ENCODE measurements around the gene PLA2G2D. TPM values are rescaled to one million over a fixed set of nuclear protein-coding genes. Genes with fewer than 3 reads are reported as not detected.
A peak's percentile ranks its signal among the peaks of the same experiment; 100 is the strongest.

PLA2G2D gene, protein sequence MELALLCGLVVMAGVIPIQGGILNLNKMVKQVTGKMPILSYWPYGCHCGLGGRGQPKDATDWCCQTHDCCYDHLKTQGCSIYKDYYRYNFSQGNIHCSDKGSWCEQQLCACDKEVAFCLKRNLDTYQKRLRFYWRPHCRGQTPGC
- 0.16 and 0.29 TPM in 2 replicates for total RNA-seq

DNA sequence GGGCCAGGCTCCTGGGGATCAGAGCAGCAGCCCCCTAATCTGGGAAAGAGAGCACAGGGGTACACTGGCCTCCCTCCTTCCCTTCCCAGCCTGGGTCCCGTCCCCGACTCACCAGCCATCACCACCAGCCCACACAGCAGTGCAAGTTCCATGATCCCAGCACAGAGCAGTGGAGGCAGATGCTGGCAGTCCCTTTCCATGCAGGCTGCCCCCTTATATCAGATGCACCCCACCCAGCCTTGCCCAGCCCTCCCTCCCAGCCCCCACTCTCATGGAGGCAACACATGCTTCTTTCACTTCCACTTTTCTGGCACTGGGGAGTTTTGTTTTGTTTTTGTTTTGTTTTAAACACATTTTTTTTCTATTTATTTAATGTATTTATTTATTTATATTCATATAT lies at the start of gene PLA2G2D:
TSS of gene PLA2G2D (minus strand) at position 190 of the 400 bp plus-strand sequence. CDS start at position 152, 38 bp downstream.
- Mint-ChIP-seq H3K36me3 (ENCODE audit: low read depth) (no peaks in the 10 kb centered on the region), H3K27ac (peak within 1 kb of the TSS; percentile 84), H3K4me1 (peaks cover 63% of the 10 kb centered on the region), H3K27me3 (no peaks in the 10 kb centered on the region), H3K9me3 (no peaks in the 10 kb centered on the region), H3K4me3 (peak within 1 kb of the TSS; percentile 60)
- TF ChIP-seq, protein P1, sequence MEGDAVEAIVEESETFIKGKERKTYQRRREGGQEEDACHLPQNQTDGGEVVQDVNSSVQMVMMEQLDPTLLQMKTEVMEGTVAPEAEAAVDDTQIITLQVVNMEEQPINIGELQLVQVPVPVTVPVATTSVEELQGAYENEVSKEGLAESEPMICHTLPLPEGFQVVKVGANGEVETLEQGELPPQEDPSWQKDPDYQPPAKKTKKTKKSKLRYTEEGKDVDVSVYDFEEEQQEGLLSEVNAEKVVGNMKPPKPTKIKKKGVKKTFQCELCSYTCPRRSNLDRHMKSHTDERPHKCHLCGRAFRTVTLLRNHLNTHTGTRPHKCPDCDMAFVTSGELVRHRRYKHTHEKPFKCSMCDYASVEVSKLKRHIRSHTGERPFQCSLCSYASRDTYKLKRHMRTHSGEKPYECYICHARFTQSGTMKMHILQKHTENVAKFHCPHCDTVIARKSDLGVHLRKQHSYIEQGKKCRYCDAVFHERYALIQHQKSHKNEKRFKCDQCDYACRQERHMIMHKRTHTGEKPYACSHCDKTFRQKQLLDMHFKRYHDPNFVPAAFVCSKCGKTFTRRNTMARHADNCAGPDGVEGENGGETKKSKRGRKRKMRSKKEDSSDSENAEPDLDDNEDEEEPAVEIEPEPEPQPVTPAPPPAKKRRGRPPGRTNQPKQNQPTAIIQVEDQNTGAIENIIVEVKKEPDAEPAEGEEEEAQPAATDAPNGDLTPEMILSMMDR (IDR thresholded peaks at IDR 0.05): no peak
- ATAC-seq (ENCODE audit: low read depth) (no peak), DNase-seq (no peak)
- ChIA-PET CTCF (no interaction called here), POLR2A (interaction anchor here (0.7 to 1.6 kb wide), 2 partner anchors 52 to 515 kb away, joined by 4 to 16 read pairs; no protein-coding TSS in a partner anchor)
- intact Hi-C loops (cut with micrococcal nuclease): no loop called here

DNA sequence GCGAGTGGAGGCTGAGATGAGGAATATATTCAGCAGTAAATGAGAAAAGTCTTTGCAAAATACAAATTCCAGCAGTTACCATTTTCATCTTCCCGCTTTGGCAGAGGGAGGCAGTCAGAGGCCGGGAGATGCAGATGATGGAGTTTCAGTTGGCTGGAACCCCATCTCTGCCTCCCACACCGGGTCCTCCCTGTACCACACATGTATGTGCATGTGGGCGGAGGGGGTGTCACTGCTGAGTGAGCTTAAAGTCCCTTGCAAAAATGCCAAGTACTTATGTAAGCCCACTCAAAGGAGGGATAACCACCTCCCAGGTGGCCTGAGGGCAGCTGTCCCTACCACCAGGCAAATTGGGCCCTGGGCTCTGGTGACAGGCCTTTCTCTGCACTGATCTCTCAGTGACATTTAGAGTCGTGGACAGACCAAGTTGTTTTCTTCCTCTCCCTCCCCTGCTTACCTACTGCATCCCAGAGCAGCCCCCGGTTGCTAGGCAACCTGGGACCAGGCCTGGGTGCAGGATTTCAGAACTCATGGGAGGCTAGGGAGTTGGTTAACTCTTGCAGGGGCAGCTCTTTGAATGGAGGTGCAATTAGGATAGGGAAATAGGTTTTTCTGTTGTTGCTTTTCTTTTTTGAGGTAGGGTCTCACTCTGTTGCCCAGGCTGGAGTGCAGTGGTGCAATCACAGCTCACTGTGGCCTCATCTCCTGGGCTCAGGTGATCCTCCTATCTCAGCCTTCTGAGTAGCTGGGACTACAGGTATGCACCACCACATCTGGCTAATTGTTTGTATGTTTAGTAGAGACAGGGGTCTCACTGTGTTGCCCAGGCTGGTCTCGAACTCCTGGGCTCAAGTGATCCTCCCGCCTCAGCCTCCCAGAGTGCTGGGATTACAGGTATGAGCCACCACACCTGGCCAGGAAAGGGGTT lies 49.5 kb upstream of the PLA2G2D start:
- H3K9me3 Mint-ChIP-seq: peaks cover 8% of the 10 kb centered on the region
- ChIA-PET POLR2A (no interaction called here), CTCF (no interaction called here)
- H3K4me1 Mint-ChIP-seq: peaks cover 14% of the 10 kb centered on the region
- ATAC-seq (ENCODE audit: low read depth): no peak
- no peak overlapping the region for H3K4me3 Mint-ChIP-seq
- peaks cover 10% of the 10 kb centered on the region for H3K27me3 Mint-ChIP-seq
- intact Hi-C loops (cut with micrococcal nuclease): no loop called here
- peak overlapping the region; percentile 21 for H3K27ac Mint-ChIP-seq
- TF ChIP-seq, protein P1 (IDR thresholded peaks at IDR 0.05): no peak
- no peaks in the 10 kb centered on the region for H3K36me3 Mint-ChIP-seq (ENCODE audit: low read depth)
- no peak for DNase-seq

DNA sequence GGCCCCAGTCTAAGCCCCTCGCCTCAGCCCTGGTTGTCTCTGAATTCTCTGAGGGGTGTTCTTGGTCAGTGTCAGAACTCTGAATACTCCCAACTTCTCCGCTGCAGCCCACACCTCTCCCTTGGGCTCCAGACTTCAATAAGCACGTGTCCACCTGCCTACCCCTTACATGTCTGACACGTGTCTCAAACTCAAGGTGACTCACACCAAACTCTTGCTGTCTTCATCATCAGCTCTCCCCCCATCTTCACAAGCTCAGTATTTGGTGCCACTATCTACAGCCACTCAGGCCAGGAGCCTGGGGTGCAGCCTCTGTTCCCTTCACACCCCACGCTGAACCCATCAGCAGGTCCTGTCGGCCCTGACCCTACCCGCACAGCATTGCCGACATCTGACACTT lies 47.8 kb upstream of the PLA2G2D start:
- Mint-ChIP-seq H3K4me3 (no peak overlapping the region), H3K36me3 (ENCODE audit: low read depth) (peaks cover 6% of the 10 kb centered on the region), H3K4me1 (peaks cover 11% of the 10 kb centered on the region), H3K27me3 (peaks cover 10% of the 10 kb centered on the region), H3K9me3 (peaks cover 21% of the 10 kb centered on the region), H3K27ac (no peak overlapping the region)
- CTCF ChIA-PET: interaction anchor here (2.3 kb wide), 1 partner anchor 28 kb away, joined by 12 read pairs; no protein-coding TSS in a partner anchor
- intact Hi-C loops (cut with micrococcal nuclease): no loop called here
- POLR2A ChIA-PET: no interaction called here
- DNase-seq (no peak), ATAC-seq (ENCODE audit: low read depth) (no peak)
- TF ChIP-seq, protein P1 (IDR thresholded peaks at IDR 0.05): no peak

DNA sequence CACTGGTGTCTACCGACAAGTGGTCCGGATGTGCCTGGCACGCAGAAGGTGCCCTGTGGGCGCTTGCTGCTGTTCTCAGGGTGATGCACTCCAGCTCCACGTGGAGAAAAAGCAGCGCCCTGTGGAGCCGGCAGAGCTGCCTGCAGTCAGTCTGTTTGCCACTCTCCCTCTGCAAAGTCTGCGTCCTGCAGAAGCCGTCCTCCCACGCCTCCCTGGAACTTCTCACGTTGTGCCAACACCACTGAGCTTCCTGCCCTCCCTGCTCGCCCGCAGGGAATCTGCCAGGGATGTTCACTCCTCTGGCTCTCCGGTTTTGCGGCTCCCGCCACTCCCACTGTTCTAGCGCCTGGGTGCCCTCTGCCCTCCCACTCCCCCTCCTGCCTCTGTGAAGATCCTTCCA lies 46.7 kb upstream of the PLA2G2D start:
- intact Hi-C loops (cut with micrococcal nuclease): no loop called here
- POLR2A ChIA-PET: no interaction called here

More for the DNA sequence above, 46.7 kb upstream of the PLA2G2D start:
- DNase-seq: no peak
- H3K9me3 Mint-ChIP-seq: peaks cover 29% of the 10 kb centered on the region
- no peak overlapping the region for H3K27ac Mint-ChIP-seq
- no peak overlapping the region for H3K4me3 Mint-ChIP-seq
- CTCF ChIA-PET: interaction anchor here (2.3 kb wide), 1 partner anchor 29 kb away, joined by 12 read pairs; no protein-coding TSS in a partner anchor
- H3K4me1 Mint-ChIP-seq: peaks cover 3% of the 10 kb centered on the region
- peaks cover 10% of the 10 kb centered on the region for H3K27me3 Mint-ChIP-seq
- peaks cover 12% of the 10 kb centered on the region for H3K36me3 Mint-ChIP-seq (ENCODE audit: low read depth)
- TF ChIP-seq, protein P1 (IDR thresholded peaks at IDR 0.05): no peak
- no peak for ATAC-seq (ENCODE audit: low read depth)
